ENCODE measurements around the gene EML5.

EML5 gene

GRCh38 chr14:88835661-88836060 is 42.9 kb upstream of the EML5 start:
- TF ChIP-seq FOXP2 (optimal IDR thresholded peaks at IDR 0.05; ENCODE audit: borderline replicate concordance, extremely low read depth, extremely low read length, insufficient read depth) (no peak), TAF1 (IDR thresholded peaks at IDR 0.05; ENCODE audit: borderline replicate concordance, insufficient read depth, low read length) (no peak), REST (IDR thresholded peaks at IDR 0.05; ENCODE audit: insufficient read depth in 1 of 2, low read depth in 2 of 2, low read length in 2 of 2) (no peak), POLR2AphosphoS5 (IDR thresholded peaks at IDR 0.05; ENCODE audit: low read depth, low read length) (no peak), SIN3A (IDR thresholded peaks at IDR 0.05; ENCODE audit: borderline replicate concordance, insufficient read depth, low read length) (no peak)

- no peak for TF ChIP-seq TAF1 (IDR thresholded peaks at IDR 0.05; ENCODE audit: borderline replicate concordance, insufficient read depth, low read length)
- TF ChIP-seq POLR2AphosphoS5 (IDR thresholded peaks at IDR 0.05; ENCODE audit: low read depth, low read length) = no peak
- no peak for TF ChIP-seq FOXP2 (optimal IDR thresholded peaks at IDR 0.05; ENCODE audit: borderline replicate concordance, extremely low read depth, extremely low read length, insufficient read depth)
- no peak for TF ChIP-seq SIN3A (IDR thresholded peaks at IDR 0.05; ENCODE audit: borderline replicate concordance, insufficient read depth, low read length)
- TF ChIP-seq REST (IDR thresholded peaks at IDR 0.05; ENCODE audit: insufficient read depth in 1 of 2, low read depth in 2 of 2, low read length in 2 of 2) = no peak
Observed at GRCh38 chr14:88834883-88835431, 42.2 kb upstream of the EML5 start.

- TF ChIP-seq TAF1 (IDR thresholded peaks at IDR 0.05; ENCODE audit: borderline replicate concordance, insufficient read depth, low read length) (no peak), POLR2AphosphoS5 (IDR thresholded peaks at IDR 0.05; ENCODE audit: low read depth, low read length) (no peak), SIN3A (IDR thresholded peaks at IDR 0.05; ENCODE audit: borderline replicate concordance, insufficient read depth, low read length) (no peak), FOXP2 (optimal IDR thresholded peaks at IDR 0.05; ENCODE audit: borderline replicate concordance, extremely low read depth, extremely low read length, insufficient read depth) (no peak), REST (IDR thresholded peaks at IDR 0.05; ENCODE audit: insufficient read depth in 1 of 2, low read depth in 2 of 2, low read length in 2 of 2) (no peak)
Observed at GRCh38 chr14:88831284-88831683, 38.5 kb upstream of the EML5 start.

DNA sequence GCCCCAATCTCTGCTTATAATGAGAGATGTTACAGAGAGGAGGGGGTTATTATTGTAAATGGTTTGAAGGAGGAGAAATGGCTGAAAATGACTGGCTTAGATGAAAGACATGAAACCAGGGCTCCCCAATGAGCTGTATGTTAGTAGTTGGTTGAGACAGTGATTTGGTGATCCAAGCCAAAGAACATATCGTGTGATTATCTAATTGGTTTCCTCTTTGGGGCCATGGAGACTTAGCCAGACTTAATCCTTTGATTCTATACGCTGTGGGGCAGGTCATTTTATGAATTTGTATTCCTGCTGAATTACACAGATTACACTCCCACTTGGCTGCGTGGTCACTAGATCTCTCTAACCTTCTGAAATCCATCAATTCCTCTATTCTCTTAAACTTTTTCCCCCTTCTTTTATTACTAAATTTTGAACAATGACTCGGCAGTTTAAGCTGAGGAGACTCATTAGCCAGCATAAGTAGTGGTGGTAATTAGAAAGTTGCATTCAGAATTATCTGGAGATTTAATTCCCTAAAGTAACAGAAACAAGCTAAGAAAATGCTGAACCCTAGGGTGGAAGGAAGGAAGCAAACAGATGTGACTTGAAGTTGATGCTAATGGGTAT is 37.0 kb upstream of the EML5 start:
- no peak for TF ChIP-seq TAF1 (IDR thresholded peaks at IDR 0.05; ENCODE audit: borderline replicate concordance, insufficient read depth, low read length)
- TF ChIP-seq POLR2AphosphoS5 (IDR thresholded peaks at IDR 0.05; ENCODE audit: low read depth, low read length) = no peak

DNA sequence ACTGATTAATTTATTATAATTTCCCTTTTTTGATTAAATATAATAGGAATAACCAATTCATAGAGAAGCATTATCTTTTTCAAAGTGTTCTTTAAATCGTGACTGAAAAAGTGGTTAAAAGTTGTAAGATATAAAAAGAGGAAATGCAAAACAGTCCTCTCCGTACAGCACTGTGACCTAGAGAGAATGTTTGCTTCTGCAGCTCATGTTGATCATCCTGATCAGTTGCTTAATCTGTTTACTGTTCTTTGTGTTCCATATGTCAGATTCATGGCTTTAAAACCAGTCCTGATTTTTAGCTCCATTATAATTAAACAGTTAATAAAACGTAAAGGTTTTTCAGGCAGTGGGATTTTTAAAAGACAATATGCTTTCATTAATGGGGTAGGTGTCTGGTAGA is 36.4 kb upstream of the EML5 start:
- TF ChIP-seq FOXP2 (optimal IDR thresholded peaks at IDR 0.05; ENCODE audit: borderline replicate concordance, extremely low read depth, extremely low read length, insufficient read depth) (no peak), TAF1 (IDR thresholded peaks at IDR 0.05; ENCODE audit: borderline replicate concordance, insufficient read depth, low read length) (no peak), POLR2AphosphoS5 (IDR thresholded peaks at IDR 0.05; ENCODE audit: low read depth, low read length) (no peak), REST (IDR thresholded peaks at IDR 0.05; ENCODE audit: insufficient read depth in 1 of 2, low read depth in 2 of 2, low read length in 2 of 2) (no peak), SIN3A (IDR thresholded peaks at IDR 0.05; ENCODE audit: borderline replicate concordance, insufficient read depth, low read length) (no peak)
